Fibroblast of lung (primary cell): ENCODE measurements around the gene MBD5. TPM values are rescaled to one million over a fixed set of nuclear protein-coding genes. Genes with fewer than 3 reads are reported as not detected.

Source experiments
- DNase-seq, 2 donors: peaks; one replicate each; pipeline versions ENCODE4 v3.0.0 to v3.0.0-alpha.2; 2010; ENCODE audit warnings: low read depth in 2 of 2
- H2AFZ ChIP-seq: 2 replicates; pipeline ENCODE4 v1.5.1; 2012; ENCODE audit warnings: low read length, control low read depth, inconsistent platforms
- H3K27ac ChIP-seq: 2 replicates; pipeline ENCODE4 v1.5.1; 2011; ENCODE audit warnings: low read length, control low read depth; ENCODE audit not compliant: insufficient read depth
- H3K27me3 ChIP-seq: 2 replicates; pipeline ENCODE4 v1.5.1; 2011; ENCODE audit warnings: mild to moderate bottlenecking, low read length; ENCODE audit not compliant: control insufficient read depth, insufficient read depth
- H3K36me3 ChIP-seq: 2 replicates; pipeline ENCODE4 v1.5.1; 2011; ENCODE audit warnings: low read length; ENCODE audit not compliant: control insufficient read depth, insufficient read depth
- H3K4me1 ChIP-seq: 2 replicates; pipeline ENCODE4 v1.5.1; 2011; ENCODE audit warnings: low read length; ENCODE audit not compliant: control insufficient read depth, insufficient read depth; ENCODE audit errors: extremely low read depth
- H3K4me2 ChIP-seq: 2 replicates; pipeline ENCODE4 v1.5.1; 2011; ENCODE audit warnings: low read length, control low read depth; ENCODE audit not compliant: insufficient read depth; ENCODE audit errors: extremely low read depth
- H3K4me3 ChIP-seq, 4 experiments: fragments of 200-600 bp in 1 of 4; sonication (generic) in 1 of 4; replicated peaks in 1 of 4; 2 replicates each; pipeline ENCODE4 v1.5.1; 2011 to 2016; ENCODE audit warnings: low read length in 4 of 4, low read depth in 3 of 4, mild to moderate bottlenecking in 3 of 4, control low read depth in 2 of 4, inconsistent platforms in 1 of 4, mixed read lengths in 1 of 4; ENCODE audit not compliant: insufficient read depth in 1 of 4; ENCODE audit errors: control extremely low read depth in 1 of 4
- H3K79me2 ChIP-seq: 2 replicates; pipeline ENCODE4 v1.5.1; 2012; ENCODE audit warnings: mild to moderate bottlenecking, low read length, inconsistent platforms; ENCODE audit not compliant: control insufficient read depth, insufficient read depth
- H3K9ac ChIP-seq: 2 replicates; pipeline ENCODE4 v1.5.1; 2011; ENCODE audit warnings: mild to moderate bottlenecking, low read length, control low read depth; ENCODE audit not compliant: insufficient read depth
- H3K9me3 ChIP-seq: 2 replicates; pipeline ENCODE4 v1.5.1; 2012; ENCODE audit warnings: low read depth, low read length; ENCODE audit not compliant: control insufficient read depth, insufficient read depth
- H4K20me1 ChIP-seq: 2 replicates; pipeline ENCODE4 v1.5.1; 2011; ENCODE audit warnings: low read length; ENCODE audit not compliant: control insufficient read depth, insufficient read depth; ENCODE audit errors: extremely low read depth
- EZH2 ChIP-seq: IDR thresholded peaks from 2 replicates; pipeline ENCODE4 v1.5.1; 2012; ENCODE audit warnings: low read length, control low read depth, mild to moderate bottlenecking; ENCODE audit errors: missing control alignments
- polyA plus RNA-seq, 2 donors: library from polyadenylated mRNA; depleted of rRNA in 1 of 2; stranded (reverse) in 1 of 2; unstranded in 1 of 2; fragments of >200 nt; gene quantifications; 2 replicates each; pipeline ENCODE4 v1.2.1, GENCODE V29; 2011 to 2012; ENCODE audit warnings: missing spikeins in 1 of 2
- total RNA-seq: library from RNA; depleted of rRNA; stranded (reverse); fragments of >200 nt; gene quantifications from 2 replicates; pipeline ENCODE4 v1.2.1, GENCODE V29; 2014
- TF ChIP-seq, protein P1 (sequence below), 2 donors: IDR thresholded peaks in 1 of 2; conservative IDR thresholded peaks in 1 of 2; 1 replicate in 1 of 2; 2 replicates in 1 of 2; pipeline ENCODE4 v1.5.1; 2011 to 2012; ENCODE audit warnings: low read length in 2 of 2, control low read depth in 1 of 2, inconsistent platforms in 1 of 2, low read depth in 1 of 2, mild to moderate bottlenecking in 1 of 2

Gene MBD5
- total and polyA plus RNA-seq, 2 donors (not counting 1 experiment from before 2014, with no cell fraction given) = 26.1 to 32.4 TPM

DNA sequence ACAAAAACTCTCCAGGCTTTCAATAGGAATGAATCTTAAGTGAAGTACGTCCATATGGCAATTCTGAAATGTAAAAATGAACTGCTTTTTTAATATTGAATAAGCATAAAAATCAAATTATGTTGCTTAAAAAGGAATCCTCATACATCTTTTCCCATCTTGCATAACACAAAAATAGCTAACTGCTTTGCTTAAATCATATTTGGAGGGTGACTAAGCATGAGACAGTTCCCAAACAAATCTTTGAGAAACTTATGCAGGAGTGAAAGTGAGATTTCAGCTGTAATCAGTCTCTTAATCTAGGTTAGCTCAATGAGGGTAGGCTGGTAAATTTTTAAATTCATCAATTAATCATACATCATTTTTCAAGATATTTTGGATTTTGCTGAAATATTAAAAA is 111.5 kb downstream of the MBD5 start:
- Histone ChIP-seq H3K9me3 (no peaks in the 10 kb centered on the region), H3K9ac (no peak overlapping the region), H4K20me1 (no peaks in the 10 kb centered on the region), H2AFZ (no peak overlapping the region), H3K4me1 (no peaks in the 10 kb centered on the region), H3K27ac (no peak overlapping the region), H3K4me3 (no peak overlapping the region), H3K27me3 (no peaks in the 10 kb centered on the region), H3K4me2 (peak overlapping the region; percentile 32), H3K79me2 (no peaks in the 10 kb centered on the region), H3K36me3 (no peaks in the 10 kb centered on the region)
- TF ChIP-seq EZH2 = no peak
- TF ChIP-seq, protein P1, sequence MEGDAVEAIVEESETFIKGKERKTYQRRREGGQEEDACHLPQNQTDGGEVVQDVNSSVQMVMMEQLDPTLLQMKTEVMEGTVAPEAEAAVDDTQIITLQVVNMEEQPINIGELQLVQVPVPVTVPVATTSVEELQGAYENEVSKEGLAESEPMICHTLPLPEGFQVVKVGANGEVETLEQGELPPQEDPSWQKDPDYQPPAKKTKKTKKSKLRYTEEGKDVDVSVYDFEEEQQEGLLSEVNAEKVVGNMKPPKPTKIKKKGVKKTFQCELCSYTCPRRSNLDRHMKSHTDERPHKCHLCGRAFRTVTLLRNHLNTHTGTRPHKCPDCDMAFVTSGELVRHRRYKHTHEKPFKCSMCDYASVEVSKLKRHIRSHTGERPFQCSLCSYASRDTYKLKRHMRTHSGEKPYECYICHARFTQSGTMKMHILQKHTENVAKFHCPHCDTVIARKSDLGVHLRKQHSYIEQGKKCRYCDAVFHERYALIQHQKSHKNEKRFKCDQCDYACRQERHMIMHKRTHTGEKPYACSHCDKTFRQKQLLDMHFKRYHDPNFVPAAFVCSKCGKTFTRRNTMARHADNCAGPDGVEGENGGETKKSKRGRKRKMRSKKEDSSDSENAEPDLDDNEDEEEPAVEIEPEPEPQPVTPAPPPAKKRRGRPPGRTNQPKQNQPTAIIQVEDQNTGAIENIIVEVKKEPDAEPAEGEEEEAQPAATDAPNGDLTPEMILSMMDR (conservative IDR thresholded peaks at IDR 0.05 in 1 of 2, IDR thresholded peaks at IDR 0.05 in 1 of 2; ENCODE audit: low read depth in 1 of 2, low read length in 2 of 2) = no peak
- DNase-seq = peak; percentile 72

DNA sequence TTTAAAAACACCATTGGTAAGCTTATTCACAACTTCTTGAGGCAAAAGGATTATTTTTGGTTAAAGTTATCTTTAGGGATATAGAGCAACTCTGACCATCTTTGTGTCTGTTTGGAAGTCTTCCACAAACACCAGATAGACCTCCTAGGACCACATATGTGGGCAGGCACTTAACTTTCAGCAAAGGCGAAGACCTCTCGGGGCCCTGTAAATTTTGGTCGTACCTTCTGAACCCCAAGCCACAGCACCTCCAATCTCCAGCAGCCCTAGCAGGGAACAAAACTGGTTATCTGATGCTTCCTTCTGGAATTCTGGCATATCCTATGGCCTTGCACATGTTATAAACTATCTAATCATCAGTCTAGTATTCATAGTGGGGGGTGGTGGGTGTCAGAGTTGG is 114.8 kb downstream of the MBD5 start:
- no peak for DNase-seq
- Histone ChIP-seq H3K9ac (no peak overlapping the region), H2AFZ (no peak overlapping the region), H3K4me3 (no peak overlapping the region), H3K9me3 (no peaks in the 10 kb centered on the region), H3K27ac (no peak overlapping the region), H3K4me1 (no peaks in the 10 kb centered on the region), H3K79me2 (no peaks in the 10 kb centered on the region), H3K36me3 (no peaks in the 10 kb centered on the region), H3K4me2 (no peak overlapping the region), H3K27me3 (no peaks in the 10 kb centered on the region), H4K20me1 (no peaks in the 10 kb centered on the region)
- TF ChIP-seq, protein P1 (conservative IDR thresholded peaks at IDR 0.05 in 1 of 2, IDR thresholded peaks at IDR 0.05 in 1 of 2; ENCODE audit: low read depth in 1 of 2, low read length in 2 of 2) = no peak
- TF ChIP-seq EZH2 = no peak

DNA sequence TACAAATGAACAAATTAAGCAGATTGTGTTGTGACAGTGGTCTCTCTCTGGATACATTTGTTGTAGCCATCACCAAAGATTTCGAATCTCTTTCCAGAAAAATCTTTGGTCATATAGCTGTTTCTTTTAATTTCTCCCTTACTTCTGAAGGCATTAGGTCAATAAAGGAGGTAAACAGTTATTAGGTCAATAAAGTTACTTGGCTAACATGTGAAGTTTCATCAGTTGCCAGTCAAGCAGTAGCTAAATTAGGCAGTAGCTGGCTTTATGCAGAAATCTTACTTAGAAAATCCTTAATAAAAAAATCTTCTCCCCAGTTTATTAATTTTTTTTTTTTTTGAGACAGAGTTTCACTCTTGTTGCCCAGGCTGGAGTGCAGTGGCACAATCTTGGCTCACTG is 115.5 kb downstream of the MBD5 start:
- Histone ChIP-seq H3K4me2 (no peak overlapping the region), H3K27me3 (no peaks in the 10 kb centered on the region), H3K9ac (no peak overlapping the region), H4K20me1 (no peaks in the 10 kb centered on the region), H3K4me3 (no peak overlapping the region), H3K36me3 (no peaks in the 10 kb centered on the region), H3K27ac (no peak overlapping the region), H3K4me1 (no peaks in the 10 kb centered on the region), H3K9me3 (no peaks in the 10 kb centered on the region), H3K79me2 (no peaks in the 10 kb centered on the region), H2AFZ (no peak overlapping the region)
- DNase-seq = no peak
- TF ChIP-seq, protein P1 (conservative IDR thresholded peaks at IDR 0.05 in 1 of 2, IDR thresholded peaks at IDR 0.05 in 1 of 2; ENCODE audit: low read depth in 1 of 2, low read length in 2 of 2) = no peak
- TF ChIP-seq EZH2 = no peak
